Measurements from ENCODE around the gene PPP6R3. TPM values are rescaled to one million over a fixed set of nuclear protein-coding genes. Genes with fewer than 3 reads are reported as not detected.

PPP6R3 gene
- total and polyA plus RNA-seq, 2 experiments from 2014 or later: 31.5 to 108 TPM

- no peak overlapping the region for H3K4me3 ChIP-seq
- H2AFZ ChIP-seq: no peak overlapping the region
- H3K9me3 ChIP-seq (ENCODE audit: low read depth): no peaks in the 10 kb centered on the region
- no peak overlapping the region for H3K27ac ChIP-seq
- no peaks in the 10 kb centered on the region for H3K4me1 ChIP-seq (ENCODE audit: insufficient read depth)
- DNase-seq (ENCODE audit: low spot score): no peak
- no peak for TF ChIP-seq CTCF (IDR thresholded peaks at IDR 0.05; ENCODE audit: poor library complexity)
- no peak for TF ChIP-seq EZH2phosphoT487 (IDR thresholded peaks at IDR 0.05; ENCODE audit: low read depth, severe bottlenecking, unreplicated experiment)
- TF ChIP-seq EZH2 (IDR thresholded peaks at IDR 0.05; ENCODE audit: borderline replicate concordance): no peak
- H3K27me3 ChIP-seq: no peaks in the 10 kb centered on the region
- no peaks in the 10 kb centered on the region for H4K20me1 ChIP-seq (ENCODE audit: insufficient read depth, poor library complexity, severe bottlenecking)
- no peaks in the 10 kb centered on the region for H3K36me3 ChIP-seq (replicated peaks; ENCODE audit: insufficient read depth, low read depth)
- H3K79me2 ChIP-seq: peaks cover 8% of the 10 kb centered on the region
- no peak overlapping the region for H3K4me2 ChIP-seq
- H3K9me2 ChIP-seq (replicated peaks; ENCODE audit: insufficient read depth): no peaks in the 10 kb centered on the region
- 96% methylated on average over 5 of the region's 5 CpGs for WGBS (ENCODE audit: low lambda C conversion rate, missing lambda C conversion rate)
Measured at GRCh38 chr11:68591719-68592118, 131.2 kb downstream of the PPP6R3 start.

- Histone ChIP-seq H3K27me3 (no peaks in the 10 kb centered on the region), H3K4me3 (no peak overlapping the region), H3K4me2 (no peak overlapping the region), H4K20me1 (ENCODE audit: insufficient read depth, poor library complexity, severe bottlenecking) (peaks cover 6% of the 10 kb centered on the region), H3K36me3 (replicated peaks; ENCODE audit: insufficient read depth, low read depth) (no peaks in the 10 kb centered on the region), H3K9me3 (ENCODE audit: low read depth) (no peaks in the 10 kb centered on the region), H3K9me2 (replicated peaks; ENCODE audit: insufficient read depth) (no peaks in the 10 kb centered on the region), H3K79me2 (peaks cover 8% of the 10 kb centered on the region), H2AFZ (no peak overlapping the region), H3K27ac (no peak overlapping the region), H3K4me1 (ENCODE audit: insufficient read depth) (no peaks in the 10 kb centered on the region)
- no peak for TF ChIP-seq EZH2phosphoT487 (IDR thresholded peaks at IDR 0.05; ENCODE audit: low read depth, severe bottlenecking, unreplicated experiment)
- no peak for TF ChIP-seq CTCF (IDR thresholded peaks at IDR 0.05; ENCODE audit: poor library complexity)
- TF ChIP-seq EZH2 (IDR thresholded peaks at IDR 0.05; ENCODE audit: borderline replicate concordance): no peak
- no peak for DNase-seq (ENCODE audit: low spot score)
- WGBS (ENCODE audit: low lambda C conversion rate, missing lambda C conversion rate): 94% methylated on average over 2 of the region's 2 CpGs
Measured at GRCh38 chr11:68593441-68593840, 132.9 kb downstream of the PPP6R3 start.

GRCh38 chr11:68594123-68594522, 133.6 kb downstream of the PPP6R3 start:
- no peaks in the 10 kb centered on the region for H3K9me2 ChIP-seq (replicated peaks; ENCODE audit: insufficient read depth)
- DNase-seq (ENCODE audit: low spot score): no peak
- no peaks in the 10 kb centered on the region for H3K4me1 ChIP-seq (ENCODE audit: insufficient read depth)
- no peak overlapping the region for H3K4me2 ChIP-seq
- H3K27me3 ChIP-seq: no peaks in the 10 kb centered on the region
- no peak overlapping the region for H2AFZ ChIP-seq
- no peaks in the 10 kb centered on the region for H3K36me3 ChIP-seq (replicated peaks; ENCODE audit: insufficient read depth, low read depth)
- TF ChIP-seq EZH2 (IDR thresholded peaks at IDR 0.05; ENCODE audit: borderline replicate concordance): no peak
- TF ChIP-seq CTCF (IDR thresholded peaks at IDR 0.05; ENCODE audit: poor library complexity): no peak
- no peak for TF ChIP-seq EZH2phosphoT487 (IDR thresholded peaks at IDR 0.05; ENCODE audit: low read depth, severe bottlenecking, unreplicated experiment)
- H3K27ac ChIP-seq: no peak overlapping the region
- 95% methylated on average over 4 of the region's 4 CpGs for WGBS (ENCODE audit: low lambda C conversion rate, missing lambda C conversion rate)
- H3K79me2 ChIP-seq: peaks cover 8% of the 10 kb centered on the region
- peaks cover 9% of the 10 kb centered on the region for H4K20me1 ChIP-seq (ENCODE audit: insufficient read depth, poor library complexity, severe bottlenecking)
- H3K9me3 ChIP-seq (ENCODE audit: low read depth): no peaks in the 10 kb centered on the region
- no peak overlapping the region for H3K4me3 ChIP-seq

GRCh38 chr11:68596231-68596630, 135.7 kb downstream of the PPP6R3 start:
- peaks cover 8% of the 10 kb centered on the region for H3K79me2 ChIP-seq
- 94% methylated on average over 4 of the region's 4 CpGs for WGBS (ENCODE audit: low lambda C conversion rate, missing lambda C conversion rate)
- H3K9me3 ChIP-seq (ENCODE audit: low read depth): no peaks in the 10 kb centered on the region
- no peak overlapping the region for H3K4me2 ChIP-seq
- H3K36me3 ChIP-seq (replicated peaks; ENCODE audit: insufficient read depth, low read depth): no peaks in the 10 kb centered on the region
- H3K4me1 ChIP-seq (ENCODE audit: insufficient read depth): no peaks in the 10 kb centered on the region
- peaks cover 9% of the 10 kb centered on the region for H4K20me1 ChIP-seq (ENCODE audit: insufficient read depth, poor library complexity, severe bottlenecking)
- no peak for TF ChIP-seq EZH2phosphoT487 (IDR thresholded peaks at IDR 0.05; ENCODE audit: low read depth, severe bottlenecking, unreplicated experiment)
- TF ChIP-seq EZH2 (IDR thresholded peaks at IDR 0.05; ENCODE audit: borderline replicate concordance): no peak
- TF ChIP-seq CTCF (IDR thresholded peaks at IDR 0.05; ENCODE audit: poor library complexity): no peak
- no peaks in the 10 kb centered on the region for H3K9me2 ChIP-seq (replicated peaks; ENCODE audit: insufficient read depth)
- no peak overlapping the region for H3K4me3 ChIP-seq
- no peak for DNase-seq (ENCODE audit: low spot score)
- H2AFZ ChIP-seq: no peak overlapping the region
- no peak overlapping the region for H3K27ac ChIP-seq
- H3K27me3 ChIP-seq: no peaks in the 10 kb centered on the region
